Breast epithelium (tissue), 4 donors: ENCODE results near the gene RNASET2. TPM values are rescaled to one million over a fixed set of nuclear protein-coding genes. Genes with fewer than 3 reads are reported as not detected.
A peak's percentile ranks its signal among the peaks of the same experiment; 100 is the strongest.

Experiments
- DNase-seq, 2 donors: peaks; one replicate each; pipeline ENCODE4 v3.0.0-alpha.2; 2019; ENCODE audit warnings: low spot score in 2 of 2
- H3K27ac ChIP-seq, 2 donors: fragments of 200-600 bp; sonication (generic) in 1 of 2; one replicate each; pipeline ENCODE4 v1.5.1; 2016 to 2019; ENCODE audit warnings: mild to moderate bottlenecking in 1 of 2
- H3K27me3 ChIP-seq, 2 donors: fragments of 200-600 bp; sonication (generic) in 1 of 2; one replicate each; pipeline versions ENCODE4 v1.5.1 to v1.6.0; 2017 to 2019; ENCODE audit warnings: control low read depth in 1 of 2, mild to moderate bottlenecking in 1 of 2
- H3K36me3 ChIP-seq: fragments of 200-600 bp; one replicate; pipeline ENCODE4 v1.5.1; 2019
- H3K4me1 ChIP-seq, 2 donors: fragments of 200-600 bp; sonication (generic); one replicate each; pipeline ENCODE4 v1.5.1; 2016 to 2019; ENCODE audit warnings: control low read depth in 1 of 2
- H3K4me3 ChIP-seq, 3 donors: fragments of 200-600 bp; sonication (generic); 1 replicate in 2 of 3; 2 replicates in 1 of 3; pipeline ENCODE4 v1.5.1; 2016 to 2019; ENCODE audit warnings: mild to moderate bottlenecking in 3 of 3, moderate library complexity in 2 of 3
- H3K9me3 ChIP-seq, 2 donors: fragments of 200-600 bp; sonication (generic) in 1 of 2; one replicate each; pipeline ENCODE4 v1.5.1; 2016 to 2019; ENCODE audit warnings: control low read depth in 1 of 2
- CTCF ChIP-seq, 3 donors: fragments of 450-650 bp; IDR thresholded peaks; one replicate each; pipeline ENCODE4 v1.5.1; 2016 to 2017; ENCODE audit warnings: antibody characterized with exemption in 3 of 3, mild to moderate bottlenecking in 3 of 3, moderate library complexity in 3 of 3
- POLR2A ChIP-seq: fragments of 450-650 bp; IDR thresholded peaks from one replicate; pipeline ENCODE4 v1.6.1; 2016; ENCODE audit warnings: antibody characterized with exemption, mild to moderate bottlenecking, moderate library complexity
- POLR2AphosphoS5 ChIP-seq, 3 donors: sonication (generic); formaldehyde crosslinking; IDR thresholded peaks; one replicate each; pipeline ENCODE4 v1.6.1; 2017; ENCODE audit warnings: antibody characterized with exemption in 3 of 3
- intact Hi-C: fragments of 100-400 bp; cut with DNase I; formaldehyde crosslinking; loops from one replicate; pipeline ENCODE4 v1.15.1; 2023; ENCODE audit warnings: low total_unique reads
- total RNA-seq, 3 donors: library from RNA; depleted of rRNA; stranded (reverse); fragments of >200 nt; gene quantifications; one replicate each; pipeline ENCODE4 v1.1.0, GENCODE V29; 2016

RNASET2 gene
- total RNA-seq, 3 donors from 2014 or later, result 35.1 to 82.9 (median 80.6) TPM

DNA sequence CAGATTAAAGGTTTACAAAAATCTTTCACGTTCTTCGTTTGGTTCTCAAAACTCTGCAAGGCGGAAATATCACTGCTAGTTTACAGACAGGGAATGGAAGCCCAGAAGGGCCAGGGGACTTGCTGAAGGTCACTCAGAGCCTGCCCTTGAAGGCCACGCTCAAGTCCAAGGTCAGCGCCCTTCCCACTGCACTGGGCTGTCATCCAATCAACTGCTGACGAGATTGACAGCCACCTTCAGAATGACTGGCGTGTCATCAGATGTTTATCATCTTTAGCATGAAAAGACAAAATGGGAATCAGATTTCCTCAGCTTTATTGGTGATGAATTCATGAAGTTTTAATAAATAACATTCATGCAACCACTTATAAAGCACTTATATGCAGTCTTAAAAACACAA, 16.5 kb downstream of the RNASET2 start:
- peak in 1 of 2 donors; percentile 9 for DNase-seq
- H3K27ac ChIP-seq, result no peak overlapping the region
- no peaks in the 10 kb centered on the region for H3K27me3 ChIP-seq
- no peaks in the 10 kb centered on the region for H3K4me1 ChIP-seq
- no peaks in the 10 kb centered on the region for H3K36me3 ChIP-seq
- no peaks in the 10 kb centered on the region for H3K9me3 ChIP-seq
- no peak overlapping the region for H3K4me3 ChIP-seq
- intact Hi-C loops, result loop anchor here (2.0 kb wide), 1 partner anchor 15 kb away; no protein-coding TSS in a partner anchor
- no peak for TF ChIP-seq POLR2AphosphoS5 (IDR thresholded peaks at IDR 0.05)
- TF ChIP-seq CTCF (IDR thresholded peaks at IDR 0.05), result no peak
- no peak for TF ChIP-seq POLR2A

DNA sequence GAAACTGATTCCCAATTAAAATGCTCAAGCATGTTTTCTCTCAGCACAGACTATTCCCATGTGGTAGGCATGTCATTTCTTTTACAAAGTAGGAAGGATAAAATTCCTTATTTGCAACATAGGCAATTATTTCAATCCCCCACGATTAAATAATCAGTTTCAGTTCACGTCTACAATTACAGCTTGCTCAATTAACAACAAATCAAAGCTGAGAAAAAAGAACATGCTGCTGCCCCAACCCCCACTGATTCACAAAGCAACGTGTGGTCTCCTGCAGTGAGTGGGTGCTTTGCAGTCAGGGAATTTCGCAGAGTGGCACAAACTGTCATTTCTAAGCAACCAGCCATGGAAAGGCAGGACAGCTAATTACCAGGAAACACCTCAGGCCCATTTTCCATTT, 17.0 kb downstream of the RNASET2 start:
- no peak overlapping the region for H3K27ac ChIP-seq
- no peaks in the 10 kb centered on the region for H3K36me3 ChIP-seq
- no peaks in the 10 kb centered on the region for H3K4me1 ChIP-seq
- intact Hi-C loops, result loop anchor here (2.0 kb wide), 1 partner anchor 15 kb away; no protein-coding TSS in a partner anchor
- no peak overlapping the region for H3K4me3 ChIP-seq
- no peak for DNase-seq
- H3K9me3 ChIP-seq, result no peaks in the 10 kb centered on the region
- TF ChIP-seq POLR2A (no peak), CTCF (IDR thresholded peaks at IDR 0.05) (no peak), POLR2AphosphoS5 (IDR thresholded peaks at IDR 0.05) (no peak)
- no peaks in the 10 kb centered on the region for H3K27me3 ChIP-seq

DNA sequence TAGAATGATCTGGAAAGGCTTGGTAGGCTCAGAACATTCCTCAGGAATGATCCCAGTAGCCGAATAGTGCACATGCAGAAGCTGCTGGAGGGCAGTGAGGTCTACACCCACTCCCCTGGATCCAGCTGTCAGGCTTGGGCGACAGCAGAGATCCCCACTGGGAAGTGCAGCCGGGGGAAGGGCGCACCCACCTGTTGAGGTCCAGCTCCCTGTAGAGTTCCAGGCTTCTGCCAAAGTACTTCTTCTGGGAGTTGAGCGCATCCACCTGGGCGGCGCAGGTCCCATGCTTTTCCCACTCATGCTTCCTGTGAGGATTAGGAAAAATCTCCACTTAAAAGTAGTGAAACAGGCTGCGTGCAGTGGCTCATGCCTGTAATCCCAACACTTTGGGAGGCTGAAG, 17.6 kb downstream of the RNASET2 start:
- peak in 1 of 2 donors; percentile 3 for DNase-seq
- no peak for TF ChIP-seq POLR2A
- no peak for TF ChIP-seq POLR2AphosphoS5 (IDR thresholded peaks at IDR 0.05)
- TF ChIP-seq CTCF (IDR thresholded peaks at IDR 0.05), result no peak
- no peaks in the 10 kb centered on the region for H3K4me1 ChIP-seq
- no peak overlapping the region for H3K27ac ChIP-seq
- no peak overlapping the region for H3K4me3 ChIP-seq
- H3K36me3 ChIP-seq, result no peaks in the 10 kb centered on the region
- intact Hi-C loops, result loop anchor here (2.0 kb wide), 1 partner anchor 16 kb away; no protein-coding TSS in a partner anchor
- H3K27me3 ChIP-seq, result no peaks in the 10 kb centered on the region
- H3K9me3 ChIP-seq, result no peaks in the 10 kb centered on the region

DNA sequence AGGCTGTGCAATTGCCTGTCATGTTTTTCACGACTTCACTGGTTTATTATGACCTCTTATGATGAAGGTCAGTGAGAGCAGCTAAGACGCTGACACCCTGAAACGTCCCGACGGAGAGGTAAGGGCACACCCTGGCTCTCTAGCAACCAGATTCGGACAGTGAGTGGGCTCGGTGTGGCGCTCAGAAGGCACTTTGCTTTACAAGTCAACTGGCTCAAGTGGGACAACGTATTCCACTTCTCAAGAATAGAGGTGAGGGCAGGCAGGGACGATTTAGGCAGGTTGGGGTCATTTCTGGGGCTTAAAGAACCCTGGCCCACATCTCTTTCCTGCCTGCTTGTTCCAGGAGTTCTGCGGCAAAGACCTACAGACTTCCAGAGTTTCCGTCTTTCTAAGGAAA, 18.2 kb downstream of the RNASET2 start:
- H3K4me3 ChIP-seq, result no peak overlapping the region
- intact Hi-C loops, result loop anchor here (2.0 kb wide), 1 partner anchor 17 kb away; no protein-coding TSS in a partner anchor
- no peaks in the 10 kb centered on the region for H3K9me3 ChIP-seq
- no peak overlapping the region for H3K27ac ChIP-seq
- no peaks in the 10 kb centered on the region for H3K4me1 ChIP-seq
- no peaks in the 10 kb centered on the region for H3K36me3 ChIP-seq
- no peaks in the 10 kb centered on the region for H3K27me3 ChIP-seq
- no peak for DNase-seq
- TF ChIP-seq CTCF (IDR thresholded peaks at IDR 0.05) (no peak), POLR2A (no peak), POLR2AphosphoS5 (IDR thresholded peaks at IDR 0.05) (no peak)

- intact Hi-C loops, result loop anchor here (2.0 kb wide), 1 partner anchor 17 kb away; no protein-coding TSS in a partner anchor
Measured at GRCh38 chr6:166937746-166938145, 18.6 kb downstream of the RNASET2 start.

More at GRCh38 chr6:166937746-166938145, 18.6 kb downstream of the RNASET2 start:
- no peaks in the 10 kb centered on the region for H3K27me3 ChIP-seq
- H3K27ac ChIP-seq, result no peak overlapping the region
- H3K36me3 ChIP-seq, result no peaks in the 10 kb centered on the region
- H3K4me3 ChIP-seq, result no peak overlapping the region
- no peaks in the 10 kb centered on the region for H3K4me1 ChIP-seq
- H3K9me3 ChIP-seq, result no peaks in the 10 kb centered on the region
- TF ChIP-seq POLR2A, result no peak
- TF ChIP-seq CTCF (IDR thresholded peaks at IDR 0.05), result no peak
- no peak for TF ChIP-seq POLR2AphosphoS5 (IDR thresholded peaks at IDR 0.05)
- DNase-seq, result no peak
